SK-N-SH (cell line): ENCODE results near the gene SAMD8. TPM values are rescaled to one million over a fixed set of nuclear protein-coding genes. Genes with fewer than 3 reads are reported as not detected.

Source experiments
- CTCF ChIA-PET: fragments of 300-600, 350-600 bp; formaldehyde crosslinking; extraction: SDS; loops from one replicate; lab custom pipeline; 2021; lab: Yijun Ruan, JAX
- POLR2A ChIA-PET: fragments of 350-600 bp; sonication (Branson Sonifier 250); formaldehyde crosslinking; extraction: SDS; loops from one replicate; lab custom pipeline; 2020; ENCODE audit warnings: antibody characterized with exemption, inconsistent platforms; lab: Yijun Ruan, JAX
- DNase-seq: peaks from one replicate; pipeline ENCODE4 v3.0.0; 2012
- H2AFZ ChIP-seq: fragments of 200-600 bp; sonication (generic); 2 replicates; pipeline ENCODE4 v1.8.1; 2016; ENCODE audit warnings: antibody characterized with exemption, mild to moderate bottlenecking, low read depth
- H3F3A ChIP-seq: fragments of 200-600 bp; sonication (generic); replicated peaks from 2 replicates; pipeline ENCODE3; 2016; ENCODE audit warnings: antibody characterized with exemption, mild to moderate bottlenecking; ENCODE audit not compliant: insufficient read depth
- H3K27ac ChIP-seq, 2 experiments: fragments of 200-500 bp in 1 of 2; fragments of 200-600 bp in 1 of 2; sonication (Bioruptor generic) in 1 of 2; sonication (generic), shearing (Covaris generic) in 1 of 2; 2 replicates each; pipeline versions ENCODE4 v1.5.1 to v1.6.1; 2014 to 2016; ENCODE audit warnings: low read depth in 2 of 2, inconsistent platforms in 1 of 2, low read length in 1 of 2, mild to moderate bottlenecking in 1 of 2, mixed read lengths in 1 of 2
- H3K27me3 ChIP-seq: fragments of 200-600 bp; sonication (generic), shearing (Covaris generic); 2 replicates; pipeline ENCODE4 v1.6.1; 2016; ENCODE audit warnings: mixed run types; ENCODE audit not compliant: insufficient read depth
- H3K36me3 ChIP-seq, 2 experiments: fragments of 200-500 bp in 1 of 2; fragments of 200-600 bp in 1 of 2; sonication (Bioruptor generic) in 1 of 2; sonication (generic) in 1 of 2; replicated peaks in 1 of 2; 2 replicates each; pipeline versions ENCODE3 to v1.5.1; 2014 to 2016; ENCODE audit warnings: low read length in 1 of 2, mild to moderate bottlenecking in 1 of 2; ENCODE audit not compliant: insufficient read depth in 2 of 2, control insufficient read depth in 1 of 2
- H3K4me1 ChIP-seq, 2 experiments: fragments of 200-500 bp in 1 of 2; fragments of 200-600 bp in 1 of 2; sonication (Bioruptor generic) in 1 of 2; sonication (generic), shearing (Covaris generic) in 1 of 2; 2 replicates each; pipeline versions ENCODE4 v1.5.1 to v1.6.1; 2014 to 2016; ENCODE audit warnings: low read depth in 1 of 2, low read length in 1 of 2, mixed run types in 1 of 2; ENCODE audit not compliant: insufficient read depth in 2 of 2, control insufficient read depth in 1 of 2
- H3K4me2 ChIP-seq: fragments of 200-600 bp; sonication (generic), shearing (Covaris generic); 2 replicates; pipeline ENCODE4 v1.6.1; 2017; ENCODE audit warnings: mixed run types
- H3K4me3 ChIP-seq, 2 experiments: fragments of 200-500 bp in 1 of 2; fragments of 200-600 bp in 1 of 2; sonication (Bioruptor generic) in 1 of 2; sonication (generic), shearing (Covaris generic) in 1 of 2; 2 replicates each; pipeline versions ENCODE4 v1.5.1 to v1.8.1; 2014 to 2016; ENCODE audit warnings: low read depth in 2 of 2, inconsistent platforms in 1 of 2, low read length in 1 of 2, mild to moderate bottlenecking in 1 of 2, mixed read lengths in 1 of 2, moderate library complexity in 1 of 2
- H3K79me2 ChIP-seq: fragments of 200-600 bp; sonication (generic); 2 replicates; pipeline ENCODE4 v1.8.1; 2017; ENCODE audit warnings: mild to moderate bottlenecking; ENCODE audit not compliant: insufficient read depth
- H3K9ac ChIP-seq: fragments of 200-600 bp; sonication (generic); 2 replicates; pipeline ENCODE4 v1.6.1; 2017; ENCODE audit warnings: mixed run types
- H3K9me2 ChIP-seq: fragments of 200-600 bp; sonication (generic); 2 replicates; pipeline ENCODE4 v1.6.1; 2017; ENCODE audit warnings: mixed run types
- H3K9me3 ChIP-seq: fragments of 200-600 bp; sonication (generic); 2 replicates; pipeline ENCODE4 v1.6.1; 2017; ENCODE audit warnings: mixed run types, mild to moderate bottlenecking, moderate library complexity
- H4K20me1 ChIP-seq: fragments of 200-600 bp; sonication (generic); 2 replicates; pipeline ENCODE4 v1.6.1; 2017; ENCODE audit warnings: mild to moderate bottlenecking, mixed run types; ENCODE audit not compliant: insufficient read depth
- FOXM1 ChIP-seq: IDR thresholded peaks from 2 replicates; pipeline ENCODE4 v1.4.0; 2012; ENCODE audit warnings: low read depth, mild to moderate bottlenecking
- GATA2 ChIP-seq: sonication (generic); formaldehyde crosslinking; IDR thresholded peaks from 2 replicates; pipeline ENCODE4 v1.5.0; 2020; ENCODE audit warnings: mild to moderate bottlenecking, missing genetic modification reagents
- JUND ChIP-seq: IDR thresholded peaks from 2 replicates; pipeline ENCODE4 v1.4.0; 2012
- NRF1 ChIP-seq: IDR thresholded peaks from 2 replicates; pipeline ENCODE4 v1.6.1; 2012; ENCODE audit warnings: low read depth, mild to moderate bottlenecking, low read length
- PBX3 ChIP-seq: IDR thresholded peaks from 2 replicates; pipeline ENCODE4; 2012
- POLR2AphosphoS5 ChIP-seq: IDR thresholded peaks from 2 replicates; pipeline ENCODE4 v1.6.1; 2012; ENCODE audit warnings: low read depth, low read length
- RAD21 ChIP-seq: IDR thresholded peaks from 2 replicates; pipeline ENCODE4 v1.6.1; 2012; ENCODE audit warnings: mild to moderate bottlenecking, low read length
- RCOR1 ChIP-seq: fragments of 150-350 bp; IDR thresholded peaks from 2 replicates; pipeline ENCODE4 v1.6.1; 2017; ENCODE audit warnings: antibody characterized with exemption, low read length
- REST ChIP-seq: IDR thresholded peaks from 2 replicates; pipeline ENCODE4 v1.6.1; 2012; ENCODE audit warnings: mild to moderate bottlenecking, low read depth, low read length, moderate library complexity
- RFX5 ChIP-seq: IDR thresholded peaks from 2 replicates; pipeline ENCODE4 v1.6.1; 2012; ENCODE audit warnings: mild to moderate bottlenecking, improper control_type of control experiment, low read length
- RXRA ChIP-seq: IDR thresholded peaks from 2 replicates; pipeline ENCODE4 v1.4.0; 2012; ENCODE audit warnings: low read depth, mild to moderate bottlenecking, borderline replicate concordance
- TAF1 ChIP-seq: IDR thresholded peaks from 2 replicates; pipeline ENCODE4 v1.6.1; 2012; ENCODE audit warnings: low read depth, mild to moderate bottlenecking, low read length, moderate library complexity, borderline replicate concordance
- TCF12 ChIP-seq: IDR thresholded peaks from 2 replicates; pipeline ENCODE4 v1.4.0; 2012
- WGBS: methylation state at CpG from one replicate; pipeline ENCODE4 v1.1.6; 2017; ENCODE audit warnings: low lambda C conversion rate; 5-methylcytosine and 5-hydroxymethylcytosine counted together
- polyA plus RNA-seq, 3 experiments: library from polyadenylated mRNA; depleted of rRNA; stranded (reverse); fragments of >200 nt; gene quantifications; 2 replicates each; pipeline ENCODE4 v1.2.3, GENCODE V29; 2012
- TF ChIP-seq, protein P1 (sequence below): fragments of 150-350 bp; IDR thresholded peaks from 2 replicates; pipeline ENCODE4 v1.6.1; 2017; ENCODE audit warnings: antibody characterized with exemption, low read length, low read depth, borderline replicate concordance
- TF ChIP-seq, protein P2 (sequence below): IDR thresholded peaks from 2 replicates; pipeline ENCODE4 v1.4.0; 2012; ENCODE audit warnings: low read depth, borderline replicate concordance
- TF ChIP-seq, protein P3 (sequence below): fragments of 200-600 bp; sonication (generic); IDR thresholded peaks from 2 replicates; pipeline ENCODE4 v1.6.1; 2017; ENCODE audit warnings: antibody characterized with exemption, mild to moderate bottlenecking, moderate library complexity
- TF ChIP-seq, protein P4 (sequence below): IDR thresholded peaks from 2 replicates; pipeline ENCODE4 v1.4.0; 2012; ENCODE audit warnings: low read depth
- TF ChIP-seq, protein P5 (sequence below): fragments of 150-350 bp; IDR thresholded peaks from 2 replicates; pipeline ENCODE4 v1.6.1; 2016; ENCODE audit warnings: mild to moderate bottlenecking, low read depth, low read length

The SAMD8 gene
- polyA plus RNA-seq, 1 of the 3 experiments (the other 2 are of a cell fraction) = 9.7 TPM

DNA sequence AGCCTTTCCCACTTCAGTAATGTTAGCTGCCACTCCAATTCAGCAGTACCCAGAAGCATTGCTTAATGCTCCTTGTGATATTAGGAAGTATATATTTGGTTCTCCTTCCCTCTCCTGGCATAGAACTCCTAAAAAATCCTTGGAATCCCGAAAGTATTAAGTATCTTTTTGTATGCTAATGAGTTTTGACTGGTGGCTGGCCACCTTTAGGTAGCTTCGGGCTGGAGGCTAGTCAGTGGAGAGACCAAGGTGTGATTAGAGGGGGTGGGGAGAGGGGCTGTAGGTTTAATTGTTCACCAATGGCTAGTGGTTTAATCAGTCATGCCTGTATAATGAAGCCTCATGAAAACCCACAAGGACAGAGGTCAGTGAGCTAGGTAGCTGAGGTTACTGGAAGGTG, 112.1 kb downstream of the SAMD8 start:
- ChIA-PET POLR2A (interaction anchor here (0.6 to 1.4 kb wide), 2 partner anchors 13 to 37 kb away, joined by 3 to 4 read pairs; partner anchors contain the start of gene VDAC2), CTCF (interaction anchor here (0.9 to 7.1 kb wide), 6 partner anchors 7 to 979 kb away, joined by 3 to 36 read pairs (median 6); partner anchors contain the start of genes COMTD1 and SAMD8)
- H3K4me3 ChIP-seq = no peak overlapping the region
- no peak overlapping the region for H3K9ac ChIP-seq
- no peak for TF ChIP-seq POLR2AphosphoS5
- TF ChIP-seq REST = no peak
- no peak for TF ChIP-seq RFX5
- no peak for TF ChIP-seq NRF1
- TF ChIP-seq JUND = no peak
- TF ChIP-seq, protein P1, sequence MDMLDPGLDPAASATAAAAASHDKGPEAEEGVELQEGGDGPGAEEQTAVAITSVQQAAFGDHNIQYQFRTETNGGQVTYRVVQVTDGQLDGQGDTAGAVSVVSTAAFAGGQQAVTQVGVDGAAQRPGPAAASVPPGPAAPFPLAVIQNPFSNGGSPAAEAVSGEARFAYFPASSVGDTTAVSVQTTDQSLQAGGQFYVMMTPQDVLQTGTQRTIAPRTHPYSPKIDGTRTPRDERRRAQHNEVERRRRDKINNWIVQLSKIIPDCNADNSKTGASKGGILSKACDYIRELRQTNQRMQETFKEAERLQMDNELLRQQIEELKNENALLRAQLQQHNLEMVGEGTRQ = no peak
- no peak for TF ChIP-seq RXRA
- TF ChIP-seq, protein P2, sequence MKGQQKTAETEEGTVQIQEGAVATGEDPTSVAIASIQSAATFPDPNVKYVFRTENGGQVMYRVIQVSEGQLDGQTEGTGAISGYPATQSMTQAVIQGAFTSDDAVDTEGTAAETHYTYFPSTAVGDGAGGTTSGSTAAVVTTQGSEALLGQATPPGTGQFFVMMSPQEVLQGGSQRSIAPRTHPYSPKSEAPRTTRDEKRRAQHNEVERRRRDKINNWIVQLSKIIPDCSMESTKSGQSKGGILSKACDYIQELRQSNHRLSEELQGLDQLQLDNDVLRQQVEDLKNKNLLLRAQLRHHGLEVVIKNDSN = no peak
- no peak for TF ChIP-seq TAF1
- no peak for TF ChIP-seq GATA2
- TF ChIP-seq, protein P3, sequence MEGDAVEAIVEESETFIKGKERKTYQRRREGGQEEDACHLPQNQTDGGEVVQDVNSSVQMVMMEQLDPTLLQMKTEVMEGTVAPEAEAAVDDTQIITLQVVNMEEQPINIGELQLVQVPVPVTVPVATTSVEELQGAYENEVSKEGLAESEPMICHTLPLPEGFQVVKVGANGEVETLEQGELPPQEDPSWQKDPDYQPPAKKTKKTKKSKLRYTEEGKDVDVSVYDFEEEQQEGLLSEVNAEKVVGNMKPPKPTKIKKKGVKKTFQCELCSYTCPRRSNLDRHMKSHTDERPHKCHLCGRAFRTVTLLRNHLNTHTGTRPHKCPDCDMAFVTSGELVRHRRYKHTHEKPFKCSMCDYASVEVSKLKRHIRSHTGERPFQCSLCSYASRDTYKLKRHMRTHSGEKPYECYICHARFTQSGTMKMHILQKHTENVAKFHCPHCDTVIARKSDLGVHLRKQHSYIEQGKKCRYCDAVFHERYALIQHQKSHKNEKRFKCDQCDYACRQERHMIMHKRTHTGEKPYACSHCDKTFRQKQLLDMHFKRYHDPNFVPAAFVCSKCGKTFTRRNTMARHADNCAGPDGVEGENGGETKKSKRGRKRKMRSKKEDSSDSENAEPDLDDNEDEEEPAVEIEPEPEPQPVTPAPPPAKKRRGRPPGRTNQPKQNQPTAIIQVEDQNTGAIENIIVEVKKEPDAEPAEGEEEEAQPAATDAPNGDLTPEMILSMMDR = no peak
- TF ChIP-seq PBX3 = no peak
- TF ChIP-seq, protein P4, sequence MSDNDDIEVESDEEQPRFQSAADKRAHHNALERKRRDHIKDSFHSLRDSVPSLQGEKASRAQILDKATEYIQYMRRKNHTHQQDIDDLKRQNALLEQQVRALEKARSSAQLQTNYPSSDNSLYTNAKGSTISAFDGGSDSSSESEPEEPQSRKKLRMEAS = no peak
- TF ChIP-seq RAD21 = no peak
- no peak for TF ChIP-seq RCOR1
- TF ChIP-seq, protein P5, sequence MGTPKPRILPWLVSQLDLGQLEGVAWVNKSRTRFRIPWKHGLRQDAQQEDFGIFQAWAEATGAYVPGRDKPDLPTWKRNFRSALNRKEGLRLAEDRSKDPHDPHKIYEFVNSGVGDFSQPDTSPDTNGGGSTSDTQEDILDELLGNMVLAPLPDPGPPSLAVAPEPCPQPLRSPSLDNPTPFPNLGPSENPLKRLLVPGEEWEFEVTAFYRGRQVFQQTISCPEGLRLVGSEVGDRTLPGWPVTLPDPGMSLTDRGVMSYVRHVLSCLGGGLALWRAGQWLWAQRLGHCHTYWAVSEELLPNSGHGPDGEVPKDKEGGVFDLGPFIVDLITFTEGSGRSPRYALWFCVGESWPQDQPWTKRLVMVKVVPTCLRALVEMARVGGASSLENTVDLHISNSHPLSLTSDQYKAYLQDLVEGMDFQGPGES = no peak
- TF ChIP-seq TCF12 = no peak
- TF ChIP-seq FOXM1 = no peak
- H3K36me3 ChIP-seq = peaks cover 59% of the 10 kb centered on the region in 2 experiments
- DNase-seq = no peak
- H3K9me3 ChIP-seq = no peaks in the 10 kb centered on the region
- no peak overlapping the region for H2AFZ ChIP-seq
- peaks cover 8 to 25% of the 10 kb centered on the region in 2 experiments; a peak in 3 of 4 replicates for H3K4me1 ChIP-seq
- no peak overlapping the region for H3K4me2 ChIP-seq
- H3K27me3 ChIP-seq = no peaks in the 10 kb centered on the region
- peaks cover 46% of the 10 kb centered on the region for H3F3A ChIP-seq
- H3K27ac ChIP-seq = peak overlapping the region in 1 of 2 experiments; percentile 69; a peak in 2 of 4 replicates
- WGBS = 85% methylated on average over 2 of the region's 2 CpGs
- H3K9me2 ChIP-seq = no peaks in the 10 kb centered on the region
- H3K79me2 ChIP-seq = peaks cover 96% of the 10 kb centered on the region
- peaks cover 73% of the 10 kb centered on the region for H4K20me1 ChIP-seq
